ENCODE data around the gene CD38. TPM values are rescaled to one million over a fixed set of nuclear protein-coding genes. Genes with fewer than 3 reads are reported as not detected.
"Not testable (repeated sequence)": the region's sequence is repeated elsewhere in the genome, so short reads cannot be mapped to it uniquely, and the experiment has no call there.

Gene CD38
- total and polyA plus RNA-seq, 4 donors: 0.20 to 9.3 (median 4.3) TPM

DNA sequence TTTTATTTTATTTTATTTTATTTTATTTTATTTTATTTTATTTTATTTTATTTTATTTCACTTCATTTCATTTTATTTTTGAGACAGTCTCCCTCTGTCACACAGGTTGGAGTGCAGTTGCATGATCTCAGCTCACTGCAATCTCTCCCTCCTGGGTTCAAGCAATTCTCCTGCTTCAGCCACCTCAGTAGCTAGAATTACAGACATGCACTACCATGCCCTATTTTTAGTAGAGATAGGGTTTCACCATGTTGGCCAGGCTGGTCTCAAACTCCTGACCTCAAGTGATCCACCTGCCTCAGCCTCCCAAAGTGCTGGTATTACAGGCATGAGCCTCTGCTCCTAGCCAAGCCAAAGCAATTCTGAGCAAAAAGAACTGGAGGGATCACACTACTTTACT, 24.4 kb downstream of the CD38 start:
- not testable (repeated sequence) for ATAC-seq (ENCODE audit: low FRiP score); H3K9me3 ChIP-seq (ENCODE audit: control insufficient read depth, low read length); H3K4me1 ChIP-seq (ENCODE audit: control insufficient read depth in 1 of 2, insufficient read depth in 2 of 2, low read length in 2 of 2); H3K27me3 ChIP-seq (ENCODE audit: control insufficient read depth in 1 of 2, insufficient read depth in 2 of 2, low read length in 1 of 2); DNase-seq; H3K36me3 ChIP-seq (ENCODE audit: control insufficient read depth in 1 of 2, insufficient read depth in 2 of 2, low read length in 1 of 2); H3K27ac ChIP-seq (ENCODE audit: low read depth in 1 of 2, low read length in 2 of 2); H3K4me3 ChIP-seq (ENCODE audit: low read length in 2 of 2)
- intact Hi-C loops (cut with DNase I): loop anchor here in 1 of 2 donors (10.0 kb wide), 1 partner anchor 462 kb away; no protein-coding TSS in a partner anchor

DNA sequence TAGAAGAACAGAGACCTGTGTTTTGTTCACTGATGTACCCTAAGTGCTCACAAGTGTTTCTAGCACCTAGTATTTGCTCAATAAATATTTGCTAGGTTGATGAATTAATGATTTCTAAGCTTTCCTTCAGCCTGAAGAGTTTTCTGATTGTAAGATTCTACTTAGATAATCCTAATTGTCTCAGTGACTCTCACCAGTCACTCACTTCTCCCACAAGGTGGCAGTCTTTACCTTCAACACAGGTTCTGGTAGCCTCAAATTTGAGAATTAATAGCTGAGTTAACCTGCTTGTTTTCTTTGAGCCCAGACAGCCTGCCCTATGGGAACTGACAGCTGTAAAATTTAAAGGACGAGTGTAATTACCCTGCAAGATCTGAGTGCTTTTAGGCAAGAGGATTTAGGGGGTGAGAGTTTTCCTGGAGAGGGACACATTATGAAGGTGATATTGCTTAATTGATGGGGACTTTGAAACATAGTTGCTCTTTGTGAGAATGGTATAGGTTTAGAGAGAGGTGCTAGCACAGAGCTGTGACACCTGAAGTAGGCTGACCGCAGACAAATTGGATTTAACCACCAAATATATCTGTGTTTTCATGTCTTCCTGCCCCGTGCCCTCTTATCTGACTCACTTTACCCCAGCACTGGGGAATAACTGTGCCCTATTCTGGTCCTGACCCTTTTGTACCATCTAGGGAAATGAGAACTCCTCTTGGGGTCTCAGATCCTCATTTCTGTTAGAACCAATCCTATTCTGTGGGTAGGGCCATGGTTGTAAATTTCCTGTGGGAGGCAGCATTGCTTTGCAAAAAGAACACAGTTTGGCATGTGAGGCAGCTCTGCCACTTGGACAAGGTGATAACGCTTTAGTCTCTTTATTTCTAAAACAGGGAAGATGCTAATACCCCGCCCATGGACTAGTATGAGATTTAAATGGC, 27.7 kb downstream of the CD38 start:
- H3K4me3 ChIP-seq (ENCODE audit: low read length in 2 of 2): no peak overlapping the region
- peak; percentile 66 for ATAC-seq (ENCODE audit: low FRiP score)
- H3K27me3 ChIP-seq (ENCODE audit: control insufficient read depth in 1 of 2, insufficient read depth in 2 of 2, low read length in 1 of 2): no peaks in the 10 kb centered on the region
- H3K36me3 ChIP-seq (ENCODE audit: control insufficient read depth in 1 of 2, insufficient read depth in 2 of 2, low read length in 1 of 2): no peaks in the 10 kb centered on the region
- H3K9me3 ChIP-seq (ENCODE audit: control insufficient read depth, low read length): no peaks in the 10 kb centered on the region
- no peaks in the 10 kb centered on the region for H3K4me1 ChIP-seq (ENCODE audit: control insufficient read depth in 1 of 2, insufficient read depth in 2 of 2, low read length in 2 of 2)
- intact Hi-C loops (cut with DNase I): loop anchor here (2.0 to 10.0 kb wide), 4 partner anchors 76 to 459 kb away; no protein-coding TSS in a partner anchor
- no peak for DNase-seq
- WGBS, 2 donors: 33 to 53% methylated on average over 5 of the region's 5 CpGs
- no peak overlapping the region for H3K27ac ChIP-seq (ENCODE audit: low read depth in 1 of 2, low read length in 2 of 2)

DNA sequence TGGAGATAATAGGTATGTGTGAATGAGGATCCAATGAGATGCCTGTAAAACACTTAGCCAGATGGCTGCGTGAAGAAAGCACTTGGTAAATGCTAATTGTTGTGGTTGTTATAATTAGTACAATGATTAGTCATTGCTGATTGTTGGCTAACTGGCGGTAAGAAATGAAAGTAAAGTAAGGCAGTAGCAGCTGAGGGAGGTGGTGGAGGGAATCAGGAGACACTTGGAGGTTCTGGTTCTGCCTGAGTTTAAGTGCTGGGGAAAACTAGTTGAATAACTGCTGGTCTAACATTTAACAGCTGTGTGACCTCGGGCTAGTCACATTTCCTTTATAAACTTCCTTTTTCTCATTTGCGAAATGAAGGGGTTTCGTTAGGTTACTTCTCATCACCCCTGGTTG, 30.9 kb downstream of the CD38 start:
- Histone ChIP-seq H3K4me1 (ENCODE audit: control insufficient read depth in 1 of 2, insufficient read depth in 2 of 2, low read length in 2 of 2) (no peaks in the 10 kb centered on the region), H3K27me3 (ENCODE audit: control insufficient read depth in 1 of 2, insufficient read depth in 2 of 2, low read length in 1 of 2) (no peaks in the 10 kb centered on the region), H3K36me3 (ENCODE audit: control insufficient read depth in 1 of 2, insufficient read depth in 2 of 2, low read length in 1 of 2) (no peaks in the 10 kb centered on the region), H3K27ac (ENCODE audit: low read depth in 1 of 2, low read length in 2 of 2) (no peak overlapping the region), H3K9me3 (ENCODE audit: control insufficient read depth, low read length) (no peaks in the 10 kb centered on the region), H3K4me3 (ENCODE audit: low read length in 2 of 2) (no peak overlapping the region)
- intact Hi-C loops (cut with DNase I): loop anchor here (5.0 to 10.0 kb wide), 2 partner anchors 73 to 456 kb away; no protein-coding TSS in a partner anchor
- 80 to 83% methylated on average over 5 of the region's 5 CpGs for WGBS, 2 donors
- DNase-seq (no peak), ATAC-seq (ENCODE audit: low FRiP score) (no peak)

- no peaks in the 10 kb centered on the region for H3K27me3 ChIP-seq (ENCODE audit: control insufficient read depth in 1 of 2, insufficient read depth in 2 of 2, low read length in 1 of 2)
- DNase-seq: no peak
- no peaks in the 10 kb centered on the region for H3K36me3 ChIP-seq (ENCODE audit: control insufficient read depth in 1 of 2, insufficient read depth in 2 of 2, low read length in 1 of 2)
- no peaks in the 10 kb centered on the region for H3K9me3 ChIP-seq (ENCODE audit: control insufficient read depth, low read length)
- no peak overlapping the region for H3K4me3 ChIP-seq (ENCODE audit: low read length in 2 of 2)
- intact Hi-C loops (cut with DNase I): loop anchor here (5.0 to 10.0 kb wide), 2 partner anchors 73 to 455 kb away; no protein-coding TSS in a partner anchor
- H3K4me1 ChIP-seq (ENCODE audit: control insufficient read depth in 1 of 2, insufficient read depth in 2 of 2, low read length in 2 of 2): no peaks in the 10 kb centered on the region
- WGBS, 2 donors: 41 to 63% methylated on average over 5 of the region's 5 CpGs
- no peak for ATAC-seq (ENCODE audit: low FRiP score)
- no peak overlapping the region for H3K27ac ChIP-seq (ENCODE audit: low read depth in 1 of 2, low read length in 2 of 2)
Observed at GRCh38 chr4:15809466-15809865, 31.3 kb downstream of the CD38 start.

- ATAC-seq (ENCODE audit: low FRiP score) (no peak), DNase-seq (no peak)
- Histone ChIP-seq H3K27me3 (ENCODE audit: control insufficient read depth in 1 of 2, insufficient read depth in 2 of 2, low read length in 1 of 2) (no peaks in the 10 kb centered on the region), H3K27ac (ENCODE audit: low read depth in 1 of 2, low read length in 2 of 2) (no peak overlapping the region), H3K36me3 (ENCODE audit: control insufficient read depth in 1 of 2, insufficient read depth in 2 of 2, low read length in 1 of 2) (no peaks in the 10 kb centered on the region), H3K4me3 (ENCODE audit: low read length in 2 of 2) (no peak overlapping the region), H3K4me1 (ENCODE audit: control insufficient read depth in 1 of 2, insufficient read depth in 2 of 2, low read length in 2 of 2) (no peaks in the 10 kb centered on the region), H3K9me3 (ENCODE audit: control insufficient read depth, low read length) (no peaks in the 10 kb centered on the region)
- intact Hi-C loops (cut with DNase I): no loop called here
- 62 to 73% methylated on average over 2 of the region's 2 CpGs for WGBS, 2 donors
Observed at GRCh38 chr4:15811703-15812337, 33.7 kb downstream of the CD38 start.

GRCh38 chr4:15832523-15833451, 54.7 kb downstream of the CD38 start:
- ATAC-seq (ENCODE audit: low FRiP score): no peak
- Histone ChIP-seq H3K27me3 (ENCODE audit: control insufficient read depth in 1 of 2, insufficient read depth in 2 of 2, low read length in 1 of 2) (no peaks in the 10 kb centered on the region), H3K9me3 (ENCODE audit: control insufficient read depth, low read length) (no peaks in the 10 kb centered on the region), H3K36me3 (ENCODE audit: control insufficient read depth in 1 of 2, insufficient read depth in 2 of 2, low read length in 1 of 2) (no peaks in the 10 kb centered on the region), H3K4me1 (ENCODE audit: control insufficient read depth in 1 of 2, insufficient read depth in 2 of 2, low read length in 2 of 2) (no peaks in the 10 kb centered on the region), H3K27ac (ENCODE audit: low read depth in 1 of 2, low read length in 2 of 2) (no peak overlapping the region), H3K4me3 (ENCODE audit: low read length in 2 of 2) (no peak overlapping the region)
- WGBS, 2 donors: 83 to 87% methylated on average over 3 of the region's 3 CpGs
- intact Hi-C loops (cut with DNase I): no loop called here
- DNase-seq: no peak

- no peak overlapping the region for H3K27ac ChIP-seq (ENCODE audit: low read depth in 1 of 2, low read length in 2 of 2)
- intact Hi-C loops (cut with DNase I): no loop called here
- no peak for DNase-seq
- H3K4me1 ChIP-seq (ENCODE audit: control insufficient read depth in 1 of 2, insufficient read depth in 2 of 2, low read length in 2 of 2): no peaks in the 10 kb centered on the region
- ATAC-seq (ENCODE audit: low FRiP score): peak; percentile 11
- H3K36me3 ChIP-seq (ENCODE audit: control insufficient read depth in 1 of 2, insufficient read depth in 2 of 2, low read length in 1 of 2): no peaks in the 10 kb centered on the region
- H3K27me3 ChIP-seq (ENCODE audit: control insufficient read depth in 1 of 2, insufficient read depth in 2 of 2, low read length in 1 of 2): no peaks in the 10 kb centered on the region
- H3K9me3 ChIP-seq (ENCODE audit: control insufficient read depth, low read length): no peaks in the 10 kb centered on the region
- H3K4me3 ChIP-seq (ENCODE audit: low read length in 2 of 2): no peak overlapping the region
- 51 to 65% methylated on average over 1 of the region's 1 CpG for WGBS, 2 donors
Observed at GRCh38 chr4:15833801-15834200, 55.7 kb downstream of the CD38 start.

DNA sequence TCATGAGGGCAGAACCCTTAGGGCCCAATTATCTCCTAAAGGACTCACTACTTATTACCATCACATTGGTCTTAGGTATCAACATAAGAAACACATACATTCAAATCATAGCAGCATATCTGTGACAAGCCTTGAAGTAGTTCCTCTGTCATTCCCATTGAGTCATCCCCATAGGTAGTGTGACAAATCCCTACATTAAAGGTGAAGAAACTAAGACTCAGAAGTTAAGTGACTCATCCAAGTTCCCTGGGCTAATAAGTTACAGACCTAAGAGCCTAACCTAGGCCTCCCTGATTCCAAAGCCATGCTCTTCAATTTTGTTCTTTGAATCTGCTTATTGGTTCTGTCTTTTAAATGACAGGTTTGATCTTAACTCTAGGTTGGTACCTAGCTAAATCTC, 58.2 kb downstream of the CD38 start:
- ATAC-seq (ENCODE audit: low FRiP score) (no peak), DNase-seq (no peak)
- intact Hi-C loops (cut with DNase I): no loop called here
- Histone ChIP-seq H3K27me3 (ENCODE audit: control insufficient read depth in 1 of 2, insufficient read depth in 2 of 2, low read length in 1 of 2) (no peaks in the 10 kb centered on the region), H3K27ac (ENCODE audit: low read depth in 1 of 2, low read length in 2 of 2) (no peak overlapping the region), H3K4me3 (ENCODE audit: low read length in 2 of 2) (no peak overlapping the region), H3K9me3 (ENCODE audit: control insufficient read depth, low read length) (no peaks in the 10 kb centered on the region), H3K4me1 (ENCODE audit: control insufficient read depth in 1 of 2, insufficient read depth in 2 of 2, low read length in 2 of 2) (no peaks in the 10 kb centered on the region), H3K36me3 (ENCODE audit: control insufficient read depth in 1 of 2, insufficient read depth in 2 of 2, low read length in 1 of 2) (no peaks in the 10 kb centered on the region)
